ENCODE data around the gene RFTN1.

GRCh38 chr3:16472593-16472992 is 40.9 kb downstream of the RFTN1 start:
- TF ChIP-seq CTCF (IDR thresholded peaks at IDR 0.05; ENCODE audit: low read depth, low read length, poor library complexity, severe bottlenecking) (no peak), EZH2phosphoT487 (IDR thresholded peaks at IDR 0.05; ENCODE audit: borderline replicate concordance, low read length) (no peak)

Measured in DOHH2 (cell line).